H9 (cell line): Measurements from ENCODE around the gene MIOS. TPM values are rescaled to one million over a fixed set of nuclear protein-coding genes. Genes with fewer than 3 reads are reported as not detected.

Source experiments
- DNase-seq: peaks from one replicate; pipeline ENCODE4 v3.0.0-alpha.2; 2017
- H2AFZ ChIP-seq: one replicate; pipeline ENCODE4 v1.6.1; 2013; ENCODE audit warnings: mild to moderate bottlenecking, low read length, control low read depth, moderate library complexity
- H2AK5ac ChIP-seq: 2 replicates; pipeline ENCODE4 v1.6.1; 2013; ENCODE audit warnings: low read length, control low read depth, mixed read lengths; ENCODE audit not compliant: insufficient read length
- H2BK120ac ChIP-seq: one replicate; pipeline ENCODE4 v1.6.1; 2013; ENCODE audit warnings: low read depth, mild to moderate bottlenecking, low read length, control low read depth, inconsistent platforms; ENCODE audit not compliant: poor library complexity, severe bottlenecking
- H2BK12ac ChIP-seq: 2 replicates; pipeline ENCODE4 v1.6.1; 2013; ENCODE audit warnings: low read length, control low read depth, mixed read lengths, low read depth; ENCODE audit not compliant: insufficient read length
- H2BK15ac ChIP-seq: 2 replicates; pipeline ENCODE4 v1.6.1; 2013; ENCODE audit warnings: low read depth, low read length, control low read depth
- H2BK20ac ChIP-seq: one replicate; pipeline ENCODE4 v1.6.1; 2013; ENCODE audit warnings: low read depth, mild to moderate bottlenecking, low read length, control low read depth, inconsistent platforms; ENCODE audit not compliant: poor library complexity, severe bottlenecking
- H2BK5ac ChIP-seq: 2 replicates; pipeline ENCODE4 v1.6.1; 2013; ENCODE audit warnings: low read length, control low read depth, mixed read lengths; ENCODE audit not compliant: insufficient read length
- H3K14ac ChIP-seq: 2 replicates; pipeline ENCODE4 v1.6.1; 2013; ENCODE audit warnings: low read length, control low read depth; ENCODE audit not compliant: insufficient read depth
- H3K18ac ChIP-seq: 2 replicates; pipeline ENCODE4 v1.6.1; 2013; ENCODE audit warnings: low read depth, mild to moderate bottlenecking, mixed read lengths, low read length, control low read depth; ENCODE audit not compliant: insufficient read length
- H3K23ac ChIP-seq: 2 replicates; pipeline ENCODE4 v1.6.1; 2013; ENCODE audit warnings: low read length, control low read depth, mixed read lengths, low read depth; ENCODE audit not compliant: insufficient read length
- H3K23me2 ChIP-seq: 2 replicates; pipeline ENCODE4 v1.6.1; 2013; ENCODE audit warnings: low read depth, mild to moderate bottlenecking, mixed read lengths, low read length, control low read depth; ENCODE audit not compliant: insufficient read length, poor library complexity, severe bottlenecking
- H3K27ac ChIP-seq: 2 replicates; pipeline ENCODE4 v1.5.1; 2013; ENCODE audit warnings: low read length, control low read depth, mixed read lengths, low read depth; ENCODE audit not compliant: insufficient read length
- H3K27me3 ChIP-seq: 2 replicates; pipeline ENCODE4 v1.6.1; 2013; ENCODE audit warnings: low read length, control low read depth, inconsistent platforms; ENCODE audit not compliant: insufficient read depth
- H3K4ac ChIP-seq: 2 replicates; pipeline ENCODE4 v1.6.1; 2013; ENCODE audit warnings: low read depth, mild to moderate bottlenecking, control low read depth, inconsistent platforms, low read length, moderate library complexity
- H3K4me1 ChIP-seq: 2 replicates; pipeline ENCODE4 v1.6.1; 2013; ENCODE audit warnings: low read length, control low read depth, inconsistent platforms; ENCODE audit not compliant: insufficient read depth
- H3K4me2 ChIP-seq: 2 replicates; pipeline ENCODE4 v1.6.1; 2013; ENCODE audit warnings: low read length, control low read depth, mixed read lengths; ENCODE audit not compliant: insufficient read length, insufficient read depth
- H3K56ac ChIP-seq: 2 replicates; pipeline ENCODE4 v1.6.1; 2013; ENCODE audit warnings: low read depth, mild to moderate bottlenecking, mixed read lengths, low read length, control low read depth; ENCODE audit not compliant: insufficient read length
- H3K79me1 ChIP-seq: 2 replicates; pipeline ENCODE4 v1.6.1; 2013; ENCODE audit warnings: low read depth, mild to moderate bottlenecking, moderate library complexity, low read length, control low read depth, inconsistent platforms; ENCODE audit not compliant: insufficient read depth, poor library complexity, severe bottlenecking
- H3K79me2 ChIP-seq: 2 replicates; pipeline ENCODE4 v1.6.1; 2013; ENCODE audit warnings: low read length, control low read depth, inconsistent platforms; ENCODE audit not compliant: insufficient read depth
- H3K9ac ChIP-seq: 2 replicates; pipeline ENCODE4 v1.6.1; 2013; ENCODE audit warnings: low read length, control low read depth, mixed read lengths; ENCODE audit not compliant: insufficient read length; ENCODE audit errors: extremely low read depth
- H3K9me3 ChIP-seq: one replicate; pipeline ENCODE4 v1.6.1; 2013; ENCODE audit warnings: low read depth, low read length, inconsistent platforms; ENCODE audit not compliant: control insufficient read depth
- H3T11ph ChIP-seq: one replicate; pipeline ENCODE4 v1.6.1; 2013; ENCODE audit warnings: mild to moderate bottlenecking, low read length, control low read depth, inconsistent platforms
- H4K20me1 ChIP-seq: one replicate; pipeline ENCODE4 v1.6.1; 2013; ENCODE audit not compliant: control insufficient read depth, insufficient read length, insufficient read depth
- H4K5ac ChIP-seq: 2 replicates; pipeline ENCODE4 v1.6.1; 2013; ENCODE audit warnings: low read depth, mild to moderate bottlenecking, mixed read lengths, low read length, control low read depth; ENCODE audit not compliant: insufficient read length
- H4K8ac ChIP-seq: replicated peaks from 2 replicates; pipeline ENCODE4 v1.6.1; 2013; ENCODE audit warnings: low read length, control low read depth, mixed read lengths, low read depth; ENCODE audit not compliant: insufficient read length
- H4K91ac ChIP-seq: 2 replicates; pipeline ENCODE4 v1.6.1; 2013; ENCODE audit warnings: low read depth, mild to moderate bottlenecking, moderate library complexity, mixed read lengths, low read length, control low read depth; ENCODE audit not compliant: insufficient read length
- H3K27ac Mint-ChIP-seq, 3 experiments: 2 replicates in 2 of 3; 3 replicates in 1 of 3; pipeline ENCODE4 v1.8.0; 2020 to 2021; ENCODE audit warnings: mixed read lengths in 3 of 3, mild to moderate bottlenecking in 1 of 3, moderate library complexity in 1 of 3
- H3K27me3 Mint-ChIP-seq: 2 replicates; pipeline ENCODE4 v1.8.0; 2021; ENCODE audit warnings: low read depth, mild to moderate bottlenecking, moderate library complexity, mixed read lengths
- H3K36me3 Mint-ChIP-seq, 3 experiments: 2 replicates in 2 of 3; 3 replicates in 1 of 3; pipeline ENCODE4 v1.8.0; 2020 to 2021; ENCODE audit warnings: low read depth in 3 of 3, mixed read lengths in 3 of 3; ENCODE audit not compliant: insufficient read depth in 1 of 3
- H3K4me1 Mint-ChIP-seq, 2 experiments: 2 replicates each; pipeline ENCODE4 v1.8.0; 2020; ENCODE audit warnings: mixed read lengths in 2 of 2
- H3K4me3 Mint-ChIP-seq, 2 experiments: 2 replicates in 1 of 2; 3 replicates in 1 of 2; pipeline ENCODE4 v1.8.0; 2020 to 2021; ENCODE audit warnings: mild to moderate bottlenecking in 2 of 2, mixed read lengths in 2 of 2, moderate library complexity in 1 of 2
- H3K9me3 Mint-ChIP-seq, 2 experiments: 2 replicates in 1 of 2; 3 replicates in 1 of 2; pipeline ENCODE4 v1.8.0; 2020; ENCODE audit warnings: mild to moderate bottlenecking in 2 of 2, mixed read lengths in 2 of 2, moderate library complexity in 1 of 2
- CTCF ChIP-seq: fragments of 200-600 bp; sonication (generic); conservative IDR thresholded peaks from 3 replicates; pipeline ENCODE4 v1.8.0; 2021; ENCODE audit warnings: antibody characterized with exemption, mild to moderate bottlenecking
- WGBS: extraction: QIAGEN DNeasy Blood & Tissue Kit; methylation state at CpG from one replicate; pipeline ENCODE4 v1.1.7; 2013; ENCODE audit warnings: missing lambda C conversion rate, low lambda C conversion rate, mixed read lengths; ENCODE audit not compliant: insufficient read length; ENCODE audit errors: extremely low coverage; 5-methylcytosine and 5-hydroxymethylcytosine counted together
- total RNA-seq: library from RNA; stranded (reverse); gene quantifications from 2 replicates; pipeline ENCODE4 v1.2.1, GENCODE V29; 2021

The MIOS gene
- total RNA-seq, 1 experiment from 2014 or later: 46.4 TPM

GRCh38 chr7:7651479-7651878 is 84.8 kb downstream of the MIOS start:
- no peak overlapping the region for H3K27ac ChIP-seq
- no peak overlapping the region for H3K9ac ChIP-seq
- no peak overlapping the region for H3K4ac ChIP-seq
- no peak overlapping the region for H3K14ac ChIP-seq
- no peak overlapping the region for H2AK5ac ChIP-seq
- H3K79me1 ChIP-seq: peaks cover 4% of the 10 kb centered on the region
- no peaks in the 10 kb centered on the region for H3K4me1 ChIP-seq
- H4K20me1 ChIP-seq: no peaks in the 10 kb centered on the region
- no peak overlapping the region for H2BK15ac ChIP-seq
- no peak overlapping the region for H3K56ac ChIP-seq
- H3K18ac ChIP-seq: no peak overlapping the region
- H3K23me2 ChIP-seq: no peaks in the 10 kb centered on the region
- H4K8ac ChIP-seq: no peak overlapping the region
- no peaks in the 10 kb centered on the region for H3K9me3 ChIP-seq
- no peaks in the 10 kb centered on the region for H3K27me3 Mint-ChIP-seq
- H2AFZ ChIP-seq: no peak overlapping the region
- no peak overlapping the region for H2BK12ac ChIP-seq
- no peak overlapping the region for H3K27ac Mint-ChIP-seq
- DNase-seq: no peak
- H3K79me2 ChIP-seq: no peaks in the 10 kb centered on the region; the same call in 1 of the 2 replicates
- no peak overlapping the region for H2BK5ac ChIP-seq
- no peak overlapping the region for H4K5ac ChIP-seq
- H3K23ac ChIP-seq: no peak overlapping the region
- no peak overlapping the region for H2BK120ac ChIP-seq
- no peak overlapping the region for H2BK20ac ChIP-seq
- H3K4me3 Mint-ChIP-seq: no peak overlapping the region
- H3T11ph ChIP-seq: no peak overlapping the region
- no peaks in the 10 kb centered on the region for H3K27me3 ChIP-seq
- H3K4me1 Mint-ChIP-seq: peaks cover 11 to 21% of the 10 kb centered on the region in 2 experiments; a peak in 3 of 4 replicates
- H3K4me2 ChIP-seq: no peak overlapping the region
- H3K36me3 Mint-ChIP-seq: peaks cover 0 to 11% (median 7%) of the 10 kb centered on the region in 3 experiments; a peak in 5 of 7 replicates
- H3K9me3 Mint-ChIP-seq: peaks cover 0 to 7% of the 10 kb centered on the region in 2 experiments; a peak in 4 of 5 replicates
- WGBS: no CpG with 5 or more reads among the region's 3 CpGs
- no peak for TF ChIP-seq CTCF
- no peak overlapping the region for H4K91ac ChIP-seq
